Fibroblast of skin of back (primary cell): ENCODE results near the gene PIBF1. TPM values are rescaled to one million over a fixed set of nuclear protein-coding genes. Genes with fewer than 3 reads are reported as not detected.
"Not testable (repeated sequence)": the region's sequence is repeated elsewhere in the genome, so short reads cannot be mapped to it uniquely, and the experiment has no call there.

Source experiments
- DNase-seq: peaks from one replicate; pipeline ENCODE4 v3.0.0-alpha.2; 2013
- polyA plus RNA-seq, 2 experiments: library from polyadenylated mRNA; unstranded; fragments of 120-200 nt; gene quantifications; one replicate each; pipeline ENCODE4 v1.2.1, GENCODE V29; 2013; ENCODE audit not compliant: insufficient read length in 2 of 2

Gene PIBF1
- 14.6 TPM for polyA plus RNA-seq (2013, experiment 1 of 2; ENCODE audit: insufficient read length)
- polyA plus RNA-seq (2013, experiment 2 of 2; ENCODE audit: insufficient read length), result 14.3 TPM

GRCh38 chr13:72781451-72782439 lies at the start of gene PIBF1, which contains the start of gene DIS3:
Gene PIBF1, plus strand, starts transcription at chr13:72782133. Its CDS starts 1,337 bp downstream, at chr13:72783470.
Gene DIS3, minus strand, starts transcription at chr13:72781900. Its CDS starts 68 bp downstream, at chr13:72781832.
- DNase-seq, result peak; percentile 99

- no peak for DNase-seq
Observed at GRCh38 chr13:72737033-72737432, 44.9 kb upstream of the PIBF1 start.

GRCh38 chr13:72740015-72740414 lies 41.9 kb upstream of the PIBF1 start:
- DNase-seq, result no peak

- DNase-seq, result no peak
Observed at GRCh38 chr13:72745260-72745659, 36.7 kb upstream of the PIBF1 start.

- no peak for DNase-seq
Observed at GRCh38 chr13:72751220-72751619, 30.7 kb upstream of the PIBF1 start.

- no peak for DNase-seq
Observed at GRCh38 chr13:72754111-72754510, 27.8 kb upstream of the PIBF1 start.

GRCh38 chr13:72757792-72758535 lies 24.0 kb upstream of the PIBF1 start:
- peak; percentile 1 for DNase-seq

- no peak for DNase-seq
Observed at GRCh38 chr13:72760189-72760588, 21.7 kb upstream of the PIBF1 start.

- no peak for DNase-seq
Observed at GRCh38 chr13:72763411-72763810, 18.5 kb upstream of the PIBF1 start.

GRCh38 chr13:72774019-72774418 lies 7.9 kb upstream of the PIBF1 start:
- DNase-seq, result no peak

GRCh38 chr13:72782717-72783116 lies 784 bp downstream of the PIBF1 start:
- DNase-seq, result peak; percentile 5

- DNase-seq, result not testable (repeated sequence)
Observed at GRCh38 chr13:72784679-72785078, 2.7 kb downstream of the PIBF1 start.

GRCh38 chr13:72788831-72789230 lies 6.9 kb downstream of the PIBF1 start:
- no peak for DNase-seq

- DNase-seq, result no peak
Observed at GRCh38 chr13:72792640-72793039, 10.7 kb downstream of the PIBF1 start.

GRCh38 chr13:72798817-72799216 lies 16.9 kb downstream of the PIBF1 start:
- no peak for DNase-seq

GRCh38 chr13:72804301-72804700 lies 22.4 kb downstream of the PIBF1 start:
- DNase-seq, result no peak

GRCh38 chr13:72805676-72806346 lies 23.9 kb downstream of the PIBF1 start:
- DNase-seq, result no peak

GRCh38 chr13:72806514-72806913 lies 24.6 kb downstream of the PIBF1 start:
- DNase-seq, result not testable (repeated sequence)

GRCh38 chr13:72808917-72809500 lies 27.1 kb downstream of the PIBF1 start:
- peak; percentile 22 for DNase-seq

- peak; percentile 53 for DNase-seq
Observed at GRCh38 chr13:72820156-72820897, 38.4 kb downstream of the PIBF1 start.

GRCh38 chr13:72820898-72821279 lies 39.0 kb downstream of the PIBF1 start:
- no peak for DNase-seq
